Measurements from ENCODE around the gene ATP13A3.

The ATP13A3 gene

GRCh38 chr3:194431554-194431953 is 55.2 kb downstream of the ATP13A3 start:
- peak; percentile 55 for DNase-seq

- no peak for DNase-seq
Observed at GRCh38 chr3:194425399-194425798, 61.4 kb downstream of the ATP13A3 start.

- no peak for DNase-seq
Observed at GRCh38 chr3:194424953-194425352, 61.8 kb downstream of the ATP13A3 start.

GRCh38 chr3:194424373-194424772 is 62.4 kb downstream of the ATP13A3 start:
- no peak for DNase-seq

GRCh38 chr3:194423317-194423716 is 63.5 kb downstream of the ATP13A3 start:
- peak; percentile 70 for DNase-seq

GRCh38 chr3:194422188-194422587 is 64.6 kb downstream of the ATP13A3 start:
- no peak for DNase-seq

- DNase-seq, result no peak
Observed at GRCh38 chr3:194418671-194419070, 68.1 kb downstream of the ATP13A3 start.

GRCh38 chr3:194407423-194407822 is 79.4 kb downstream of the ATP13A3 start:
- no peak for DNase-seq

GRCh38 chr3:194405766-194406165 is 81.0 kb downstream of the ATP13A3 start:
- no peak for DNase-seq

- peak; percentile 62 for DNase-seq
Observed at GRCh38 chr3:194404365-194405140, 82.2 kb downstream of the ATP13A3 start.

- no peak for DNase-seq
Observed at GRCh38 chr3:194401868-194402329, 84.9 kb downstream of the ATP13A3 start.

GRCh38 chr3:194401346-194401745 is 85.5 kb downstream of the ATP13A3 start:
- DNase-seq, result no peak

GRCh38 chr3:194399874-194400411 is 86.9 kb downstream of the ATP13A3 start:
- no peak for DNase-seq

GRCh38 chr3:194399166-194399565 is 87.6 kb downstream of the ATP13A3 start, which contains the start of gene GP5:
TSS of gene GP5 (minus strand) at chr3:194399266. CDS start at chr3:194398282, 984 bp downstream.
- DNase-seq, result no peak

GRCh38 chr3:194397757-194398312 is 89.0 kb downstream of the ATP13A3 start:
- DNase-seq, result no peak

GRCh38 chr3:194396859-194397756 is 89.7 kb downstream of the ATP13A3 start:
- no peak for DNase-seq

- DNase-seq, result no peak
Observed at GRCh38 chr3:194396539-194396858, 90.3 kb downstream of the ATP13A3 start.

GRCh38 chr3:194395778-194396538 is 90.8 kb downstream of the ATP13A3 start:
- no peak for DNase-seq

- peak; percentile 23 for DNase-seq
Observed at GRCh38 chr3:194395212-194395611, 91.6 kb downstream of the ATP13A3 start.

- DNase-seq, result no peak
Observed at GRCh38 chr3:194392576-194392975, 94.2 kb downstream of the ATP13A3 start.

- no peak for DNase-seq
Observed at GRCh38 chr3:194390835-194391234, 96.0 kb downstream of the ATP13A3 start.

GRCh38 chr3:194389269-194389668 is 97.5 kb downstream of the ATP13A3 start:
- DNase-seq, result no peak
